Vagina (tissue), 2 donors: Measurements from ENCODE around the gene OSBP2. TPM values are rescaled to one million over a fixed set of nuclear protein-coding genes. Genes with fewer than 3 reads are reported as not detected.
A peak's percentile ranks its signal among the peaks of the same experiment; 100 is the strongest.

ENCODE experiments used
- DNase-seq, 2 donors: peaks; one replicate each; pipeline ENCODE4 v3.0.0-alpha.2; 2017; ENCODE audit errors: extremely low spot score in 2 of 2
- H3K27ac ChIP-seq: fragments of 200-600 bp; sonication (generic); one replicate; pipeline ENCODE4 v1.5.1; 2019
- H3K27me3 ChIP-seq: fragments of 200-600 bp; sonication (generic); one replicate; pipeline ENCODE4 v1.5.1; 2019
- H3K36me3 ChIP-seq, 2 donors: fragments of 200-600 bp; sonication (generic); one replicate each; pipeline ENCODE4 v1.5.1; 2017 to 2019
- H3K4me1 ChIP-seq: fragments of 200-600 bp; sonication (generic); one replicate; pipeline ENCODE4 v1.5.1; 2019
- H3K4me3 ChIP-seq, 2 donors: fragments of 200-600 bp; sonication (generic); 1 replicate in 1 of 2; 2 replicates in 1 of 2; pipeline ENCODE4 v1.5.1; 2016 to 2019
- H3K9me3 ChIP-seq: fragments of 200-600 bp; sonication (generic); one replicate; pipeline ENCODE4 v1.5.1; 2019
- POLR2A ChIP-seq, 2 donors: fragments of 450-650 bp; IDR thresholded peaks; one replicate each; pipeline ENCODE4 v1.6.1; 2017; ENCODE audit warnings: antibody characterized with exemption in 2 of 2, mild to moderate bottlenecking in 2 of 2, moderate library complexity in 2 of 2
- POLR2AphosphoS5 ChIP-seq, 2 donors: sonication (generic); formaldehyde crosslinking; IDR thresholded peaks; one replicate each; pipeline ENCODE4 v1.9.0; 2017; ENCODE audit warnings: antibody characterized with exemption in 2 of 2, mild to moderate bottlenecking in 2 of 2, low read depth in 1 of 2; ENCODE audit not compliant: insufficient read depth in 1 of 2
- intact Hi-C: fragments of 100-400 bp; cut with DNase I; formaldehyde crosslinking; loops from one replicate; pipeline ENCODE4 v1.15.1; 2023
- total RNA-seq: library from RNA; depleted of rRNA; stranded (reverse); fragments of >200 nt; gene quantifications from one replicate; pipeline ENCODE4 v1.2.3, GENCODE V29; 2016
- TF ChIP-seq, protein P1 (sequence below), 3 experiments: fragments of 450-650 bp in 2 of 3; fragments of 200-600 bp in 1 of 3; sonication (generic) in 1 of 3; IDR thresholded peaks; one replicate each; pipeline ENCODE4 v1.5.1; 2017 to 2019; ENCODE audit warnings: antibody characterized with exemption in 3 of 3, mild to moderate bottlenecking in 2 of 3, moderate library complexity in 2 of 3

The OSBP2 gene
- total RNA-seq, 1 donor from 2014 or later, result 3.7 TPM

DNA sequence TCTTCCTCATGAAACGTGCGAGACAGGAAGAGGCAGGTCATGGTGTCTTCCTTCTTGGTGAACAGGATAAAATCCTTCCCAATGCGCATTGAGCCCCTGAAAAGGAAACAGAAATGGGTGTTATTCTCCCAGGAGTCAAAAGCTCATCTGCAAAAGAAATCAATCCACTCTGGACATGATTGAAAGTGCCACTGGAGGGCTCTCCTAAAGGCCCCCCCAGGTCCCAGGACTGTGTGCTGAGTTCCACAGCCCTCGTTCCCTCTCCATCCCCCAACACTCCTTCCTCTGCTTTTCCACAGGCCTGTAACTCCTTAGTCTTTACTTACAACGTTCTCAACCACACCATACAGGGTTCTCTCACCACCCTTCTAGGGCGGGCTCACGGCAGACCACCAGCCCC lies 251.7 kb downstream of the OSBP2 start:
- TF ChIP-seq, protein P1, sequence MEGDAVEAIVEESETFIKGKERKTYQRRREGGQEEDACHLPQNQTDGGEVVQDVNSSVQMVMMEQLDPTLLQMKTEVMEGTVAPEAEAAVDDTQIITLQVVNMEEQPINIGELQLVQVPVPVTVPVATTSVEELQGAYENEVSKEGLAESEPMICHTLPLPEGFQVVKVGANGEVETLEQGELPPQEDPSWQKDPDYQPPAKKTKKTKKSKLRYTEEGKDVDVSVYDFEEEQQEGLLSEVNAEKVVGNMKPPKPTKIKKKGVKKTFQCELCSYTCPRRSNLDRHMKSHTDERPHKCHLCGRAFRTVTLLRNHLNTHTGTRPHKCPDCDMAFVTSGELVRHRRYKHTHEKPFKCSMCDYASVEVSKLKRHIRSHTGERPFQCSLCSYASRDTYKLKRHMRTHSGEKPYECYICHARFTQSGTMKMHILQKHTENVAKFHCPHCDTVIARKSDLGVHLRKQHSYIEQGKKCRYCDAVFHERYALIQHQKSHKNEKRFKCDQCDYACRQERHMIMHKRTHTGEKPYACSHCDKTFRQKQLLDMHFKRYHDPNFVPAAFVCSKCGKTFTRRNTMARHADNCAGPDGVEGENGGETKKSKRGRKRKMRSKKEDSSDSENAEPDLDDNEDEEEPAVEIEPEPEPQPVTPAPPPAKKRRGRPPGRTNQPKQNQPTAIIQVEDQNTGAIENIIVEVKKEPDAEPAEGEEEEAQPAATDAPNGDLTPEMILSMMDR (IDR thresholded peaks at IDR 0.05), result no peak
- no peak for TF ChIP-seq POLR2A (IDR thresholded peaks at IDR 0.05)
- TF ChIP-seq POLR2AphosphoS5 (IDR thresholded peaks at IDR 0.05; ENCODE audit: insufficient read depth in 1 of 2, low read depth in 1 of 2), result no peak
- peak overlapping the region; percentile 64 for H3K27ac ChIP-seq

DNA sequence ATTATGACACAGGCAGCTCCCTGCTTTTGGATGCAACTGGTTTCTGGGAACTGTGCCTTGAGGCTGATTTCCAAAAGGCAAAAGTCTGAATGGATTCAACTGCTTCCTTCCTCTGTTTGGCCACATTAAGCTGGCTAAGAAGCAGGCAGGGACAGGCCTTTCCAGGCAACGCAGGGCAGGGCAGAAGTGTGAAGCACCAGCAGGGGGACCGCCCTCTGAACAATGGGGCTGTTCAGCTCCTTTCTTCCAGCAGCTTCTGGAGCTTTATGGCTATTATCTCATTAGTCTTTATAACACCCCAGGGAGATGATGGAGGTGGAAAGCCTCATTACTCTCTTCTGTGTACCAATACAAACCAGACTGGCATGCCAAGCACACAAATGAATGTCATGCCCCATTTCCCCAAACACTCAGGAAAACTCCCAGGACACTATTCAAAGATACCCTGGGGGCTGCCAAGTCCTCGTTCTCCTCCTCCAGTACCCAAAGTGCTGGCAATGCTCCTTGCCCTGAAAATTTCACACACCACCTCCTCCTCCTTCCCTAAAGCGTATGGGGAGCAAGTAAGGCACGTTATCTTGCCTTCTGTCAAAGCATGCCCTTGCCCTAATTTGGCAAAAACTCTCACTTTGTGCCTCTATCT lies 252.6 kb downstream of the OSBP2 start:
- intact Hi-C loops, result no loop called here
- H3K36me3 ChIP-seq, result peaks cover 0 to 56% of the 10 kb centered on the region in 2 donors
- H3K9me3 ChIP-seq, result no peaks in the 10 kb centered on the region
- no peak overlapping the region for H3K4me3 ChIP-seq
- H3K27ac ChIP-seq, result peak overlapping the region; percentile 64
- TF ChIP-seq POLR2AphosphoS5 (IDR thresholded peaks at IDR 0.05; ENCODE audit: insufficient read depth in 1 of 2, low read depth in 1 of 2) (peak in 1 of 2 donors; percentile 85), POLR2A (IDR thresholded peaks at IDR 0.05) (no peak)
- TF ChIP-seq, protein P1 (IDR thresholded peaks at IDR 0.05), result peak in 1 of 3 experiments; percentile 20
- H3K4me1 ChIP-seq, result peaks cover 32% of the 10 kb centered on the region
- no peak for DNase-seq
- no peaks in the 10 kb centered on the region for H3K27me3 ChIP-seq

More for the DNA sequence above, 251.7 kb downstream of the OSBP2 start:
- H3K36me3 ChIP-seq, result peaks cover 0 to 66% of the 10 kb centered on the region in 2 donors
- no peaks in the 10 kb centered on the region for H3K9me3 ChIP-seq
- intact Hi-C loops, result no loop called here
- DNase-seq, result no peak
- H3K27me3 ChIP-seq, result no peaks in the 10 kb centered on the region
- H3K4me3 ChIP-seq, result no peak overlapping the region
- peaks cover 32% of the 10 kb centered on the region for H3K4me1 ChIP-seq

DNA sequence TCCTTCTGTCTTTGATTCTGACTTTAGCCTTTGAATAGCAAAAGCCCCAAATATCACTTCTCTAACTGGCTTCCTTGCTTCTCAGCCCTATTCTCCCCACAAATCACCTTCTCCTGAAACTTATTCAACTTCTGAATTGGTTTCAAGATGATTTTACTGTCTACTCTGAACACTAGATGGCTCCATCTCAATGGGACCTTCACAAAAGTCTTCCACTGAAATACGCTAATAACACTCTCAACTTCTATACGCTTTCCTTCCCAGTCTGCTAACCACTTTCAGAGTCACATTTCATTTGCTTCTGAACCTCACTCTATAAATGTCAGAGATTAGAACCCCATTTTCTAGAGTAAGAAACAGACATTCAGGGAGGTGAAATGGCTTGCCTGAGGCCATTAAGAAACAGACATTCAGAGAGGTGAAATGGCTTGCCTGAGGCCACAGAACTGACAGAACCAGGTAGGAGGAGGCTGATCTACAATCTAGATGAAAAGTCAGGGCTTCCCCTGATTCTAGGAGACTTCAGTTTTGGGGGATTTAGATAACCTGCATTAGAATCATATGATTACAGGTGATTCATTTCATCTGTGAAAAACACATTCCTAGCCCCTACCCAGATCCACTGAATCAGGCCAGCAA lies 253.3 kb downstream of the OSBP2 start:
- no peak overlapping the region for H3K4me3 ChIP-seq
- H3K27me3 ChIP-seq, result no peaks in the 10 kb centered on the region
- H3K9me3 ChIP-seq, result no peaks in the 10 kb centered on the region
- intact Hi-C loops, result loop anchor here (2.0 kb wide), 1 partner anchor 137 kb away; no protein-coding TSS in a partner anchor
- peak overlapping the region; percentile 64 for H3K27ac ChIP-seq
- peaks cover 0 to 50% of the 10 kb centered on the region in 2 donors for H3K36me3 ChIP-seq
- DNase-seq, result no peak
- TF ChIP-seq POLR2AphosphoS5 (IDR thresholded peaks at IDR 0.05; ENCODE audit: insufficient read depth in 1 of 2, low read depth in 1 of 2) (peak in 1 of 2 donors; percentile 74), POLR2A (IDR thresholded peaks at IDR 0.05) (no peak)
- TF ChIP-seq, protein P1 (IDR thresholded peaks at IDR 0.05), result peak in 1 of 3 experiments; percentile 67
- peaks cover 32% of the 10 kb centered on the region for H3K4me1 ChIP-seq

DNA sequence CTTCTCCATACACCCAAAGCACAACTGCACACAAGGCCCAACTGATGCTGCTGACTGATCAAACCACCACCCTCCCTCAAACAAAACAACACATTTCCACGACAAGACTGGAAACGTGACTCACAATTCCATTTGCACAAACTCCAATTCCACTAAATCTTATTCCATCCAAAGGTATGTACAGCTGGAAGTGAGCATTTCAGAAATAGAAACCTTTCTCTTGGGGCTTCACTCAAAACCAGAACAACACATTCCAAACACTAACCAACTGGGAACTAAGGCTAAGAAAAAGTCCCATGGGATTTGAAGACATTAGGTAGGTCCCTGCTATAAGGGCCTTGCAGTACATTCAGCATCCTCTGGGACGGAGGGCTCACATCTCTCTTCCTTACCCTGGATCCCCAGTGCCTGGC lies 254.3 kb downstream of the OSBP2 start:
- TF ChIP-seq POLR2AphosphoS5 (IDR thresholded peaks at IDR 0.05; ENCODE audit: insufficient read depth in 1 of 2, low read depth in 1 of 2) (no peak), POLR2A (IDR thresholded peaks at IDR 0.05) (no peak)
- TF ChIP-seq, protein P1 (IDR thresholded peaks at IDR 0.05), result no peak
- intact Hi-C loops, result loop anchor here (2.0 kb wide), 1 partner anchor 136 kb away; no protein-coding TSS in a partner anchor
- no peaks in the 10 kb centered on the region for H3K9me3 ChIP-seq
- DNase-seq, result no peak
- no peaks in the 10 kb centered on the region for H3K27me3 ChIP-seq
- H3K36me3 ChIP-seq, result peaks cover 0 to 47% of the 10 kb centered on the region in 2 donors
- no peak overlapping the region for H3K27ac ChIP-seq
- no peak overlapping the region for H3K4me3 ChIP-seq
- peaks cover 32% of the 10 kb centered on the region for H3K4me1 ChIP-seq
